ENCODE measurements around the gene DNAH3. TPM values are rescaled to one million over a fixed set of nuclear protein-coding genes. Genes with fewer than 3 reads are reported as not detected.

The DNAH3 gene
- total RNA-seq, 1 experiment from 2014 or later: 0.15 TPM

GRCh38 chr16:20937736-20938135, 212.9 kb downstream of the DNAH3 start:
- no peaks in the 10 kb centered on the region for H3K27me3 ChIP-seq (ENCODE audit: insufficient read depth, low read length)
- H3K4me1 ChIP-seq (ENCODE audit: control insufficient read depth in 1 of 2, insufficient read depth in 2 of 2, low read length in 2 of 2): peaks cover 3 to 18% of the 10 kb centered on the region in 2 experiments; a peak in 3 of 4 replicates
- H2AFZ ChIP-seq (ENCODE audit: low read depth, low read length, poor library complexity, severe bottlenecking): peak overlapping the region; percentile 46
- H3K27ac ChIP-seq (ENCODE audit: low read depth, low read length): no peak overlapping the region
- BruUV-seq (replicated peaks): no TSS peak
- ChIA-PET POLR2A (no interaction called here), CTCF (no interaction called here), RAD21 (ENCODE audit: low non-redundant PET in 1 of 2, low total read pairs in 2 of 2, uncharacterized antibody in 2 of 2, unreplicated experiment in 2 of 2) (no interaction called here)
- no peaks in the 10 kb centered on the region for H3K79me2 ChIP-seq (ENCODE audit: insufficient read depth, low read length)
- H3K4me2 ChIP-seq (ENCODE audit: low read length): peak overlapping the region; percentile 42
- TF ChIP-seq ZFX (IDR thresholded peaks at IDR 0.05) (no peak), SP1 (IDR thresholded peaks at IDR 0.05; ENCODE audit: low read depth) (peak; percentile 45; the same call in 1 of the 2 replicates), SRF (IDR thresholded peaks at IDR 0.05; ENCODE audit: low read depth) (no peak), EZH2 (IDR thresholded peaks at IDR 0.05) (no peak), POLR2A (IDR thresholded peaks at IDR 0.05; ENCODE audit: borderline replicate concordance, extremely low read depth, insufficient read depth, insufficient read length) (no peak), FOSL1 (IDR thresholded peaks at IDR 0.05; ENCODE audit: low read depth) (no peak), CEBPB (IDR thresholded peaks at IDR 0.05; ENCODE audit: low read depth) (no peak)
- no peaks in the 10 kb centered on the region for H3K36me3 ChIP-seq (ENCODE audit: control insufficient read depth in 1 of 2, insufficient read depth in 2 of 2, low read length in 2 of 2)
- H3K4me3 ChIP-seq (replicated peaks in 1 of 2; ENCODE audit: low read depth in 1 of 2, low read length in 2 of 2): no peak overlapping the region
- no peaks in the 10 kb centered on the region for H4K20me1 ChIP-seq (ENCODE audit: insufficient read depth)
- intact Hi-C loops (cut with micrococcal nuclease): no loop called here
- no peaks in the 10 kb centered on the region for H3K9me3 ChIP-seq (ENCODE audit: control insufficient read depth in 1 of 2, insufficient read depth in 1 of 2, low read depth in 1 of 2, low read length in 2 of 2)
- ATAC-seq (peak; percentile 74), DNase-seq (ENCODE audit: low read depth, low spot score) (no peak)
- no peaks in the 10 kb centered on the region for H3K9me2 ChIP-seq (ENCODE audit: insufficient read depth)
- no peak overlapping the region for H3K9ac ChIP-seq (ENCODE audit: low read length)

DNA sequence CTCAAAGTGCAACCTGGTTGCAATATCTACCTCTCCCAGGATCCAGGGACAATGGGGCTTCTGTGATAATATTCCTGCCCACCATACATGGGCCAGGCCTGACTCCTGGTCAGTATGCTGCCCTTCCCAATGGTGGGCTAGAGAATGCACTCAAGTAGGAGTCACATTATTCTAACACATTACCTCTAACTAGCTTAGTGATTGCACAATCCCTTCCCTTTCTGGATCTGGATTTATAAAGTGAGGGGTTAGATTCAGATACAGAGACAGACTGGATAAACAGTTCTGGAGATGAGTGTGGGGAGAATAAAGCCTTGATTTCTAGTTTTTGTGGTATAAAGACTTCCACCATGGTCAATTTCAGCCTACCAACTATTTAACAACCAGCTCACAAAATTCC, 217.1 kb downstream of the DNAH3 start:
- H3K9me2 ChIP-seq (ENCODE audit: insufficient read depth): no peaks in the 10 kb centered on the region
- H3K4me2 ChIP-seq (ENCODE audit: low read length): no peak overlapping the region
- no peak overlapping the region for H3K27ac ChIP-seq (ENCODE audit: low read depth, low read length)
- TF ChIP-seq CEBPB (IDR thresholded peaks at IDR 0.05; ENCODE audit: low read depth) (no peak), SRF (IDR thresholded peaks at IDR 0.05; ENCODE audit: low read depth) (no peak), CBX3 (IDR thresholded peaks at IDR 0.05; ENCODE audit: low read depth) (no peak), TCF7L2 (IDR thresholded peaks at IDR 0.05; ENCODE audit: borderline replicate concordance, extremely low read depth, insufficient read depth, insufficient read length) (no peak), ELF1 (IDR thresholded peaks at IDR 0.05; ENCODE audit: borderline replicate concordance, low read depth) (no peak), POLR2AphosphoS5 (IDR thresholded peaks at IDR 0.05; ENCODE audit: low read depth, low read length) (no peak), YY1 (IDR thresholded peaks at IDR 0.05; ENCODE audit: extremely low read depth, insufficient replicate concordance, low read depth, low read length) (no peak), SP1 (IDR thresholded peaks at IDR 0.05; ENCODE audit: low read depth) (no peak)
- TF ChIP-seq, protein P1, sequence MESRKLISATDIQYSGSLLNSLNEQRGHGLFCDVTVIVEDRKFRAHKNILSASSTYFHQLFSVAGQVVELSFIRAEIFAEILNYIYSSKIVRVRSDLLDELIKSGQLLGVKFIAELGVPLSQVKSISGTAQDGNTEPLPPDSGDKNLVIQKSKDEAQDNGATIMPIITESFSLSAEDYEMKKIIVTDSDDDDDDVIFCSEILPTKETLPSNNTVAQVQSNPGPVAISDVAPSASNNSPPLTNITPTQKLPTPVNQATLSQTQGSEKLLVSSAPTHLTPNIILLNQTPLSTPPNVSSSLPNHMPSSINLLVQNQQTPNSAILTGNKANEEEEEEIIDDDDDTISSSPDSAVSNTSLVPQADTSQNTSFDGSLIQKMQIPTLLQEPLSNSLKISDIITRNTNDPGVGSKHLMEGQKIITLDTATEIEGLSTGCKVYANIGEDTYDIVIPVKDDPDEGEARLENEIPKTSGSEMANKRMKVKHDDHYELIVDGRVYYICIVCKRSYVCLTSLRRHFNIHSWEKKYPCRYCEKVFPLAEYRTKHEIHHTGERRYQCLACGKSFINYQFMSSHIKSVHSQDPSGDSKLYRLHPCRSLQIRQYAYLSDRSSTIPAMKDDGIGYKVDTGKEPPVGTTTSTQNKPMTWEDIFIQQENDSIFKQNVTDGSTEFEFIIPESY (IDR thresholded peaks at IDR 0.05; ENCODE audit: extremely low read depth, insufficient replicate concordance, low read length): no peak
- no peaks in the 10 kb centered on the region for H4K20me1 ChIP-seq (ENCODE audit: insufficient read depth)
- no peak overlapping the region for H3K4me3 ChIP-seq (replicated peaks in 1 of 2; ENCODE audit: low read depth in 1 of 2, low read length in 2 of 2)
- no TSS peak for BruUV-seq (replicated peaks)
- no peak for DNase-seq (ENCODE audit: low read depth, low spot score)
- ATAC-seq: no peak
- H2AFZ ChIP-seq (ENCODE audit: low read depth, low read length, poor library complexity, severe bottlenecking): no peak overlapping the region
- no peaks in the 10 kb centered on the region for H3K27me3 ChIP-seq (ENCODE audit: insufficient read depth, low read length)
- ChIA-PET RAD21 (ENCODE audit: low non-redundant PET in 1 of 2, low total read pairs in 2 of 2, uncharacterized antibody in 2 of 2, unreplicated experiment in 2 of 2) (no interaction called here), CTCF (no interaction called here), POLR2A (interaction anchor here (0.6 kb wide), 1 partner anchor 76 kb away, joined by 3 read pairs; no protein-coding TSS in a partner anchor)
- no peak overlapping the region for H3K9ac ChIP-seq (ENCODE audit: low read length)
- peaks cover 3 to 17% of the 10 kb centered on the region in 2 experiments; a peak in 3 of 4 replicates for H3K4me1 ChIP-seq (ENCODE audit: control insufficient read depth in 1 of 2, insufficient read depth in 2 of 2, low read length in 2 of 2)
- no peaks in the 10 kb centered on the region for H3K79me2 ChIP-seq (ENCODE audit: insufficient read depth, low read length)
- no peaks in the 10 kb centered on the region for H3K36me3 ChIP-seq (ENCODE audit: control insufficient read depth in 1 of 2, insufficient read depth in 2 of 2, low read length in 2 of 2)
- intact Hi-C loops (cut with micrococcal nuclease): no loop called here
- no peaks in the 10 kb centered on the region for H3K9me3 ChIP-seq (ENCODE audit: control insufficient read depth in 1 of 2, insufficient read depth in 1 of 2, low read depth in 1 of 2, low read length in 2 of 2)
